Measurements from ENCODE around the gene WNK2. TPM values are rescaled to one million over a fixed set of nuclear protein-coding genes. Genes with fewer than 3 reads are reported as not detected.
"Not testable (repeated sequence)": the region's sequence is repeated elsewhere in the genome, so short reads cannot be mapped to it uniquely, and the experiment has no call there.

WNK2 gene
- total RNA-seq, 1 donor from 2014 or later: 12.6 TPM

DNA sequence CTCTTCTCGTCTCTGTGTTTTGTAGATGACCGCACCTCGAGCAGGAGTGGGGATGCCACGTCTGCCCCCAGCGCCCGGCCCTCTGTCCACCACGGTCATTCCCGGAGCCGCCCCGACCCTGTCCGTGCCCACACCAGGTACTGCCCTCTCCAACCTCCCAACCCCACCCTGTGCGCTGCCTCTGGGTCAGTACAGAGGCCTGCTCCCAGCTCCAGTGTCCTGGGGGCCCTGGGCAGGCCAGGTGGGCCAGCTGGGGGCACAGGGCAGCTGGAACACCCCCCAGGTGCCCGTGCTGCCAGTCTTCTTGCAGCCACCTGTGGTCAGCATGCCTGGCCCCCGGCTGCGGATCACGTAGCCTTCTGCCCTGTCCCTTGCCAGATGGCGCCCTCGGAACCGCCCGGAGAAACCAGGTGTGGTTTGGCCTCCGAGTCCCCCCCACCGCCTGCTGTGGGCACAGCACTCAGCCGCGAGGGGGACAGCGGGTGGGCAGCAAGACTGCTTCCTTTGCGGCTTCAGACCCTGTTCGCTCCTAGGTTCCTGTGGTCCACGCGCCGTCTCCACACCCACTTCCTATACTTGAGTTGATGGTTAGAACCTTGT is 133.7 kb downstream of the WNK2 start:
- no peak for DNase-seq (ENCODE audit: low spot score in 2 of 2)
- no peak for FAIRE-seq

DNA sequence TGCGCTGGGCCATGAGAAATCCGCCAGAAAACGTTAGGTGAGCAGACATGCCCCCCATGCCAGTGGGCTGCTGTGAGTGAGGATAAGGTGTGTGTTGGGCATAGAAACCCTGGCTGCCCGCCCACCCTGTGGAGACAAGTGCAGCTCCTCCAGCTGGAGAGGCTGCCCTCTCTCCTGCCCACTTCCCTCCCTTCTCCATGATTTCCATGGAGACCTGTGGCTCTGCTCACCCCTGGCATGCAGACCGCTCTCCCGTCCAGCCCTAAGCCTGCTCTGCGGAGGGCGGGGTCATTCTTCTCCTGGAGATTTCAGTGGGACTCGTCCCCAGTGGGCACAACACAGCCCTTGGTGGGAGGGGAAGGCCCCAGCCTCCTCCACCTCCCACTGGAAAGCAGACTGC is 134.5 kb downstream of the WNK2 start:
- no peak for DNase-seq (ENCODE audit: low spot score in 2 of 2)
- no peak for FAIRE-seq

DNA sequence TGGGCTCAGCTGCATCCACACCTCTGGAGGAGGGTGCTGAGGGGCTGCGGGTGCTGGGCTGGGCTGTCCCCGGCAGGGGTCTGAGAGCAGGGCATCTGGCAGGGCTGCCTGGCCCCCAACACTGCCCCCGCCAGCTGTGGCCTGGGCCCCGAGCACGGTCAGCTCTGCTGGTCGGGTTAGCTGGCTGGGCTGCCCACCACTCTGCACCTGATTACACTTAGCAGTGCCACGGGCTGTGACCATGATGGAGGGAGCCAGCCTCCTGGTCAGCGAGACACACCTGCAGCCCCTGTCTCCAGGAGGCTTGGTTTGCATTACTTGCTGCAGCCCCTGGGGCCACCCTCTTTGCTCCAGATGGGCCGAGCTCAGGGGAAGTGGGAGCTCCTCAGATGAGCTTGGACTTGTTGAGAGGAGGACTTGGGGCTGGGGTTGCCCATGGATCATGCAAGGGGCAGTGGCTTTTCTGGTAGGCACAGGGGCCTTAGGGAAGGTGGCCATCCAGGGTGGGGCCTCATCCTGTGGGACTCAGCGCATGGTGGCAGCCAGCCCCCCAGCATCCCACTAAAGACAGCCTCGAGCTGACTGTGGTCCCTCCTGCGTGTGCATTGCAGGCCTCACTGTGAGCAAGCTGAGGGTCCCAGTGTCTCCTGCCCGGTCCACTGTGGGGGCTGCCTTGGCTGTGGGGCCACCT is 135.5 kb downstream of the WNK2 start:
- FAIRE-seq: no peak
- no peak for DNase-seq (ENCODE audit: low spot score in 2 of 2)

DNA sequence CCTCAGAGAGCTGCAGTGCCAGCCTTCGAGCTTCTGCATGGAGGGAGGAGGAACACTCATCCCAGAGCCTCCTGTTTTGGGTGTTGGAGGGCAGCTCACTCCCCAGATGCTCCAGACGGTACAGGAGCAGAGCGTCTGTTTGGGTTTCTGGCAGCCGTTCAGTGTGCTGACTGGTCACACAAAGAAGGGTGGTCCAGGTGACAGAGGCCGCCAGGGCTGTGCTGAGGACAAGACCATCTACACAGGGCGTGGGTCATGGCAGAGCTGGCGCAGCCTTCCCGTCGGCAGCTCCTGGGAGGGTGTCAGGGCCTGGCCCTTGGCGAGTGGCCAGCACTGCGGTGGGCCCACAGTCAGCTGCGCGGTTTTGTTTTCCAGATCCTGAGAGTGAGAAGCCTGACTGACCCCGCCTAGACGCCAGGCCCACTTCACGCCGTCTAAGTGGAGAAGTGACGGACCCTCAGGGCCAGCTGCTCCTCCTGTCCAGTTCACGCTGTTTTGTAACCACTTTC is 136.1 kb downstream of the WNK2 start:
- DNase-seq (ENCODE audit: low spot score in 2 of 2) (no peak), FAIRE-seq (no peak)

DNA sequence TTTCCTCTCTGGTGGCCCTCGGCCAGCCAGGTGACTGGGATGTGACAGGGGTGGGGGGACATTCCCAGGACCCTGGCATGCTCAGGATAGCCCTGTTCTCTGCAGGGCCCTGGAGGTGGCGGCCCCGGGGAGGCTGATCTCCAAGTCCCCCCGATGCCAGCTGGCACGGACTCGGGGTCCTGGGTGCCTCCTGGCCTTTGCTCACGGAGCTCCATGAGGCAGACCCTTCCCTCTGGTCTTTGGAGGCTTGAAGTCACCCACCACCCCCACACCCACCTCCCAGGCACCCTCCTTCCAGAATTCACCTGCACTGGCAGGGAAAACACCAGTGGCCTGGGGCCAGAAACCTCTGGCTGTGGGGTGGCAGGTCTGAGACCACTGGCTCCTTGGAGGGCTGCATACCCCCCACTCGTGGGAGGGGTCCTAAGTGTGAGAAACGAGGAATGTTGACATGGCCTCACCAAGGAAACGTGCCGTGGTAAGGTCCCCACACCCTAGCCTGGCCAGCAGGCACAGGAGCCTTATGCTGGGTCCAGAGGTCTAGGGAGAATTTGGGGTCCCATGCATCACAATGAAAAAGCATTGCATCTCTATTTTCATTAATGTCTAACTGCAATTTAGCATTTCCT is 136.8 kb downstream of the WNK2 start:
- FAIRE-seq (no peak), DNase-seq (ENCODE audit: low spot score in 2 of 2) (no peak)

DNA sequence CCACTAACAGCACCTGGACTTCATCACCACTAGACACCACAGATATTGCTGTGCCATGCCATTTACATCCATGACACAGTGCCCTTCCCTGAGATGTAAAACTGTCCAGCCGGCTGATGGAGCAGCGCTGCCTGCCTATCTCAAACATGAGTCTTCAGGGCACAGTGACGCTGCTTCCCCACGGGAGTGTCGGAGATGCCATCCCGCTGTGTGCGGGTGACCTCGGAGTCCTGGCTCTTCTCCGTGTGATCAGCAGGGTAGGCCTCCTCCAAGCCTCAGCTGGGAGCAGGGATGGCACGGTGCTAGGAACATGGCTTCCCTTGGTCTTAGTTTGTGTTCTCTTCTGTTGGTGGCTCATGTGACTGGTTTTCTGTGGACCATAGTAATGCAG is 137.3 kb downstream of the WNK2 start:
- FAIRE-seq (no peak), DNase-seq (ENCODE audit: low spot score in 2 of 2) (no peak)

DNA sequence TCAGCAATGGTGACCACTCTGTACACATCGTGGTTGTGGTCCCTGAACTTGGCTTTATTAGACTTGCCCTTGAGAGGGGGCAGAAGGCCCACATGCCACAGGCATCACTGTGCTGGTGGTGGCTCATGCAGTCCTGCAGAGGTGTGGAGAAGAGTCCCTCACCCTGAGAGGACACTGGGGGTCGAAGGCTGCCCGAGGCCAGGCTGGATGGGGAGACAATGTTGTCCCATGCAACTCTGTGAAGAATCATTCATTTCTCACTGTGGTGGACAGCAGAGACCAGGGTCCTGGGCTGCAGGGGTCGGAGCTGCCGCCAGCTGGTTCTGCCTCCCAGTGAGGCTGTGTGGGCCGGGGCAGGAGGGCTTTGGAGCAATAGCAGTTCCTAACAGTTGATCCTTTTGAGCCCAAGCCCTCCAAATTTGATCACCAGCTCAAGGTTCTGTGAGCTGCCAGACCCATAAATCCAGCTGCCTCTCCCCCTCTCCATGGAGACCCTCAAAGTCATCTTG is 139.6 kb downstream of the WNK2 start:
- DNase-seq (ENCODE audit: low spot score in 2 of 2); FAIRE-seq: not testable (repeated sequence)

DNA sequence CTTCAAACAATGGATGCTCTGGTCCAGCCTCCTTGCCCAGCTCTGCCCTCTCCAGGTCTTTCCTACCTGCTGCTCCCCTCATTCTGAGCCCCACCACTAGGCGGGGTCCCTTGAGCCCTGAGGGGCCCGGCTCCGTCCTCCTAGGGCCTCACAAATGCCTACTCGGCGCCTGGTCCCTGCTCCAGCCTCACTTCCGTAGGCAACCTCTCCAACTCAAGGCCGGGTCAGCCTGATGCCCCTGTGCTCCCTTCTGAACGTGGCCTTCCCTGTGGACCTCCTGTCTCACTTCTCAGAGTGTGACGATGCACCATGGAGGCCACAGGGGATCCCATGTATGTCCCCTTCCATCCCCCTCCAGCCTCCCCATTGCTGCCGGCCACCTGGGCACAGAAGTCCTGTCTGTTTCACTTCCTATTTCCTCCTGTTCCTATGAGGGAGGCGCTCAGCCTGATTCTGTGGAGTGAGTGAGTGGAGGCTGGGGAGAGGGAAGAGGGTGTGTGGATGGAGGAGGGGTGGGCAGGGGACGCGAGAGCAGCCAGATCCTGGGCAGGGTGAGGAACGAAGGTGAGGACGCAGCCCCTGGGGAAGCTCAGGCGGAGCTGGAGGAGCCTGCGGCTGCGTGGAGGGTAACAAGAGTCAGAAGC is 140.4 kb downstream of the WNK2 start:
- FAIRE-seq (no peak), DNase-seq (ENCODE audit: low spot score in 2 of 2) (no peak)

DNA sequence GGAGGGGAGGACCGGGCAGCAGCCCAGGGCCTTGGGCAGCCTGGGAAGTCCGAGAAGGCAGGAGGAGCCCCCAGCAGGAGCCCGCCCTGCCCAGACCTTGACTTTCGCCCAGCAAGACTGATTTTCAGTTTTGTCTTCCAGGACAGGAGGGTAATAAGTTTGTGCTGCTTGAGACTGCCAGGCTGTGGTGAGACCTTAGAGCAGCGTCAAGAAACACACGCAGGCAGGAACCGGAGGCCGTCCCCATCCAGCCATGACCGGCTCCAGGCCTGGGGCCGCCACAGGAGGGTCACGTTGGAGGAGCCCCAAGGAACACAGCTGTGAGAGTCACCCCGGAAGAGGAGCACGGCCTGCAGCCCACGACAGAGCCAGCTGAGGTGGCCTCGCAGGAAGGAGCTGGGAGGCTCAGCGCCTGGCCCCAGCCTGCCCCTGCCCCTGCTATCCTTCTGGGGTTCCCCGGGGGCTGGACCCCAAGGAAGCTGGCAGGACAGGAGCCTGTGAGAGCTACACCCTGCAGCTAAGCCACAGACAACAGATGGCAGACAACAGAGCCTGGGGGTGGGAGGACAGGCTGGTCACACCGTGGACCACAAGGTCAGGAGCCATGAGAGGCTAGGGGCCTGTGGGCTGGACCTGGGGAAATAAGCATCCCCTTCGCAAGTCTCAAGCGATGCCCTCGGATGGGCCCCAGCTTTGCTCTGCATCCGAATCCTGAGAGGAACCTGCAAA is 141.5 kb downstream of the WNK2 start:
- DNase-seq (ENCODE audit: low spot score in 2 of 2) (no peak), FAIRE-seq (no peak)

DNA sequence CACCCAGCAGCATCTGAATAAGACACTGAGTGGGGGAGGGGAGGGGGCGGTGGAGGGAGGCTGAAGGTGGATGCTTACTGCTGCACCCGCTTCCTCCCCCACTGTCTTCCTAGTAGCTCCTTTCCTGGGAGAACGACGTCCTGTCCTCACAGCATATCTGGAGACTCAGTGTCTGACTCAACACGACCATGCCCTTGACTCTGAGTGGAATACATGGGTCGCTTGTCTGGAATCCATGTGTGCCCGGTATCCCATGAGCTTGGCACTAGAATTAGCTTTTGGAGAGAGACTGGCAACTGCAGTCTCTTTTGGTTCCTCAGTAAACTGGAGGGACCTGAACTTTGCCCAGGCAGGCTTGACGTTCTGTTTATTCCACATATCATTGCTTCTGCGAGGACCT is 142.1 kb downstream of the WNK2 start:
- DNase-seq (ENCODE audit: low spot score in 2 of 2) (no peak), FAIRE-seq (no peak)

DNA sequence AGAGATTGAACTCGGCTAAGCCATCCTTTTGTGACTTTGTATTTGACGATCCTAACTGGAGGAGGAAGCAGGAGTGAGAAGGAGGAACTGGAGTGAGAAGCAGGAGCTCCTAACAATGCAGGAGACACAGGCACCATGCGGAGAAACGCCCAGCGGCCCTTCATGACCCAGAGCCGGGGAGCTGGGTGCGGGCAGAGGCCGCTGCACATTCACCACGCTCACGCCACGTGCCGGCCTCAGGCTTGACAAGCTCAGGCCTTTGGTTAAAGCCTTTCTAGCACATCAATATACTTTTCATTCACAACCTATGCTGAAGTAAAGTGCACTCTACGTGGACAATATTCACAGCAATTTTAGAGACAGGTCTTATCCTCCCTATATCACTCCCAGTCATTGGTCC is 142.7 kb downstream of the WNK2 start:
- DNase-seq (ENCODE audit: low spot score in 2 of 2) (no peak), FAIRE-seq (no peak)

DNA sequence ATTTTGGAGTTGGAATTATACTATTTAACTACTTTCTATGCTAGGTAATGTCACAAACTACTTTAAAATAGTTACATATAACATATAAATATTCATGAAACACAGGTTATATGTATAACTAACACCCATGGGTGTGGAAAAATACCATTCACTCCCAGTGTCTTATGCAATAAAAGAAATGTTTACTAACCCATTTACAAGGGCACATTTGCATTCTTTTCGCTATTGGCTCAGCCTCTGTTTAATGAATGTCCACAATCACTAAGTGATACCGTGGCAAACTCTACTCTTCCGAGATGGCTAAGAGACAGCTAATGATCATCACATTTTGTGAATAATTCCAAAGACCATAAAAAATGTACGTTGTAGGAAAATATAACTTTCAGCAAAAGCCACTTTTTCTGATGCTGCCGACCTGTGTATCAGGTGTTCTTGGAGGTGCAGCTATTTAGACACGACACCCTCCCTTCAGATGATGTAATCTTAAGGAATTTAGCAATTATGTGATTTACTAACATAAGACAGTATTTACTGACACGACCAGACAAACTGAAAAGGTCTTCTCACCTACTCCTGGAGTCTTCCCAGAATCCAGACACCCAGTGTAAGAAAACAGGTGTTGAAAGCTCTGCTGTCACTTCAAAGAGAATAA is 145.8 kb downstream of the WNK2 start:
- FAIRE-seq (no peak), DNase-seq (ENCODE audit: low spot score in 2 of 2) (no peak)

DNA sequence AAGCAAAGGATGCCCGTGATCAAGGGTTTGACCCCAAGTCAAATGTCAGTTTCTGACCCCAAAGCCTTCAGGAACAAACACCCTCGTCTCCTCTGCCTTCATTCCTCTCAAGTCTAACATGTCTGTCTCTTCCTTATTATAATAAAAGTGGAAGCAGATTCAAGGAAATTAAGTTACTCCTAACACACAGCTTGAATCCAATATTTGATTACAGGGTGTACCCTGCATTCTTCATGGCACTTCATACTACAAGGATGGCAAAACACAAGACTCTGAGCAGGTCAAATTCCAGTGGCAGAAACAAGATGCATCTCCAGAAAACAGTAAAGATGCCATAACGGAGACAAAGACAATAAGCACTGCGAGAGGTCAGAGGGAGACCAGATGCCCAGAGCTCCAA is 148.4 kb downstream of the WNK2 start:
- no peak for FAIRE-seq
- no peak for DNase-seq (ENCODE audit: low spot score in 2 of 2)

DNA sequence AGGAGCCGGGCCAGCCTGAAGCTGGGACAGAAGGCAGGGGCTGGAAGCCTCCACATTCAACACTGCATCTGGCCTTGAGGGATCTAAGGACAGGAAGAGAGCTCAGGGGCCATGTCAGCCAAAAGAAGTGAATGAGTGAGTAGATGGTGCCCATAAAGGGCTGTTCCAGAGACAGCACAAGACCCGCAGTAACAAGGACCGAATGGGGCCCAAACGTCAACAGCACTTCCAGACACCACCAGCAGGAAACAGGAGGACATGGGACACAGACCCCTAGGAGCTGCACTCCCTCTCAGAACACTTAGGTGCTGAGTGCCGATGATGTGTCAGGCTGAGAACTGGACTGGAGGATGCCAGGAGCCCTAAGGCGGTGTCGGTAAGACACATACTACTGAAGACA is 152.8 kb downstream of the WNK2 start:
- FAIRE-seq: no peak
- DNase-seq (ENCODE audit: low spot score in 2 of 2): no peak

DNA sequence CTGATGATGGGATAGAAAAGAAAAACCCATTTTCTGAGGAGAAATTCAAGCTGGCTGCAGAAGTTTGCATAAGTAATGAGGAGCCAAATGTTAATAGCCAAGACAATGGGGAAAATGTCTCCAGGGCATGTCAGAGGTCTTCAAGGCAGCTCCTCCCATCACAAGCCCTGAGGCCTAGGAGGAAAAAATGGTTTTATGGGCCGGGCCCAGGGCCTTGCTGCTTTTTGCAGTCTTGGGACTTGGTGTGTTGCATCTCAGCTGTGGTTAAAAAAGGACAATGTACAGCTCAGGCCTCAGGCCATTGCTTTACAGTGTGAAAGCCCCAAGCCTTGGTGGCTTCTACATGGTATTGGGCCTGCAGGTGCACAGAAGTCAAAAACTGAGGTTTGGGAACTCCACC is 154.3 kb downstream of the WNK2 start:
- DNase-seq (ENCODE audit: low spot score in 2 of 2); FAIRE-seq: not testable (repeated sequence)

DNA sequence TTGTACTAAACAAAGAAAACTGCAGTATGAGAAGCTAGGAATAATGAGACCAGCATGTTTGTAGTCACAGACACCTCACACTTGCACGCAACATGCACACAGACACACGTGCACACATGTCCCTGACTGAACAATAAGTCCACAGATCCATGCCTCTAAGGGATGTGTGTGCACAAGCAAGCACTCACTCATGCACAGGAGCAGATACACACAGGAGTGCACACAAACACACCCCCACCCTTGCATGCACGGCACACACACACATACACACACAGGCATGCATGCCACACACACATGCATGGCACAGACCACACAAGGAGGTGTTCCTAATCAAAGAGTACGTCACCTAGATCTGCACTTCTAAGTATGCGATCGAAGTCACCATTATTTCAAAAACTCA is 156.2 kb downstream of the WNK2 start:
- DNase-seq (ENCODE audit: low spot score in 2 of 2) (no peak), FAIRE-seq (no peak)

DNA sequence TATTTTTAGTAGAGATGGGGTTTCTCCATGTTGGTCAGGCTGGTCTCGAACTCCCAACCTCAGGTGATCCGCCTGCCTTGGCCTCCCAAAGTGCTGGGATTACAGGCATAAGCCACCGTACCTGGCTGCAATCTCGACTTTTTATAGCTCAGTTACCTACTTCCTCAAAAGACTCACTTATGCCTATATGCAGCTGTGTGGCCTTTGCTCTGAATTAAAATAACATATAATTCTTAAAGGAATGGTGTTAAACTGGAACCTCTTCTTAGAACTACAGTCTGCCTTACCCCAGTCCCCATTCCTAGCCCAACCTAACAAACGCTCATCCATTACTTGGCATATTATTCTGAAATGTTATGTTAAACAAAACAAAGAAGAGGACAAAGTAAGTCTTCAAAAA is 157.9 kb downstream of the WNK2 start:
- DNase-seq (ENCODE audit: low spot score in 2 of 2); FAIRE-seq: not testable (repeated sequence)

DNA sequence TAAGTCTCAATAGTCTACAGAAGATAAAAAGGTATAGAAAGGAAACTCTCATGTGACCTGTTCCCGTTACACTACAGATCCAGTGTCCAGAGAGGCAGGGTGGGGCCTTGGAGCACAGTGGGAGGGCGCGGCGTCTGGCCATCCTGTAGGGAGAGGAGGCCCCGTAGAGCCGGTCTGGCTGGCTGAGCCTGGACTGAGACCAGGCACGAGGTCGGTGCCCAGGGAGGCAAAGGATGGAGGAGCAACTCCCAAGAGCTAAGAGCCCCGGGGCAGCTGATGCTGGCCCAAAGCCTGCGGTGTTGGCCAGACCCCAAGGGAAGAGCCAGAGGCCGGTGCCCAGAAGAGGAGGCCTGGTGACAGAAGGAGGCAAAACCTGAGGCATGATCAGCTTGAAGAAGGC is 158.5 kb downstream of the WNK2 start:
- FAIRE-seq: not testable (repeated sequence)

DNA sequence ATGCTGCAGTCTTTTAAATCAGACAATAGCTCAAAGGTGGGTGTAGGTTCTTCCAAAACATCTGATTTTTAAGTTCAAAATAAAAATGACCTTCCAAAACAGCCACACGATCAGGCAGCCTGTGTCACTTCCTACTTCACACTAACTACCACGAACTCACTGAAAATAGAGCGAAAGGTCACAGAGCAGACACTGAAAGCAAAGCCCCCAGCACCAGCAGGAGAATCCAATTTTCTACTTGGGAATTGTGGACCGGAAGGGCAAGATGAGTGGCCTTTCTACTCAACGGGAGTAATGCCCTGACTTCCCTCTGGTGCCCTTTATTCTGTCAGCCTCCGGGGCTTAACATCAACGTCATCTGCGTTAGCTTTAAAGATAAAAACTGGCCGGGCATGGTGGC is 159.7 kb downstream of the WNK2 start:
- FAIRE-seq (no peak), DNase-seq (ENCODE audit: low spot score in 2 of 2) (no peak)

More for the DNA sequence above, 158.5 kb downstream of the WNK2 start:
- DNase-seq (ENCODE audit: low spot score in 2 of 2): not testable (repeated sequence)

All from frontal cortex (tissue), 4 donors.